ENCODE data around the gene KRTAP10-5. TPM values are rescaled to one million over a fixed set of nuclear protein-coding genes. Genes with fewer than 3 reads are reported as not detected.

KRTAP10-5 gene
- total RNA-seq, 1 experiment from 2014 or later = not detected

DNA sequence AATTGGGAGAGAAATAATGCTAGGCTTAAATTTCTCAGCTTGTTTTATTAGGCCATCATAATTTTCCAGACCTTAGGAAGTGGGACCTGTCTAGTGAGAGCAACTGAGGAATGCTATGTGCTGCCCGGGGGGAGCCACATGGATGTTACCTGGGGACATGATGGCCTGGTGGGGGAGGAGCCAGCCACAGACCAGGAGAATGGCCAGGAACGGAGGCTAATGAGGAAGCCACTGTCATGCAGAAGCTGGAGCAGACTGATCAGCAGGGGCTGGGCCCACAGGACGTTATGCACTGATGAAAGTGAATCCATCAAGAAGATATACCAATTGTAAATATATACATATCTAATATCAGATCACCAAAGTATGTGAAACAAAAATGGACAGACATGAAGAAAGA, 35.8 kb downstream of the KRTAP10-5 start:
- Histone ChIP-seq H3K4me1 (ENCODE audit: control insufficient read depth, insufficient read depth, low read length) (no peaks in the 10 kb centered on the region), H3K9me3 (ENCODE audit: control insufficient read depth, insufficient read depth, low read depth, low read length) (peaks cover 12% of the 10 kb centered on the region; the same call in 1 of the 2 replicates), H3K27ac (ENCODE audit: low read length) (no peak overlapping the region), H3K27me3 (ENCODE audit: control insufficient read depth, insufficient read depth, low read length) (no peaks in the 10 kb centered on the region), H3K36me3 (ENCODE audit: control insufficient read depth, insufficient read depth, low read length) (no peaks in the 10 kb centered on the region), H3K4me3 (ENCODE audit: low read depth in 2 of 2, low read length in 2 of 2) (no peak overlapping the region)
- CTCF ChIA-PET = no interaction called here
- ATAC-seq (no peak), DNase-seq (ENCODE audit: low read depth, low spot score) (no peak)
- in situ Hi-C loops (cut with HindIII; ENCODE audit: low pct_unique_long_range_greater_than_20kb, low sequenced_read_pairs) = no loop called here
- no TSS peak for BruUV-seq (replicated peaks)
- TF ChIP-seq TCF7L2 (IDR thresholded peaks at IDR 0.05; ENCODE audit: low read depth, low read length) = no peak
- POLR2A ChIA-PET = no interaction called here
- intact Hi-C loops (cut with micrococcal nuclease; ENCODE audit: unreplicated experiment) = no loop called here

DNA sequence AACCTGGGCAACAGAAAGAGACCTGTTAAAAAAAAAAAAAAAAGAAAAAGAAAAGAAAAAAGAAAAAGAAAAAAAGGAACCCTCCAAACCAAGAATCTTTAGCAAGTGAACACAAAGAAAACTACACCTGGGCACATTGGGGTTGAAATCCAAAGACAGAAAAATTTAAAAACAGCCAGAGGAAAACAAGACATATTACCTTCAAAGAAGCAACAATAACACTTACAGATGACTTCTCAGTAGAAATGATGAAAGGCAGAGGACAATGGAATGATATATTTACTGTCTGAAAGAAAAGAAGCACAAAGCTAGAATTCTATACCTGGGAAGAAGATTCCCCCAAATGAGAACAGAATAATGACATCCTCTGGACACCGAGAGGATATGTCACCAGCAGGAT, 37.7 kb downstream of the KRTAP10-5 start:
- ChIA-PET POLR2A (no interaction called here), CTCF (no interaction called here)
- in situ Hi-C loops (cut with HindIII; ENCODE audit: low pct_unique_long_range_greater_than_20kb, low sequenced_read_pairs) (no loop called here), intact Hi-C loops (cut with micrococcal nuclease; ENCODE audit: unreplicated experiment) (no loop called here)
- ATAC-seq (no peak), DNase-seq (ENCODE audit: low read depth, low spot score) (no peak)
- Histone ChIP-seq H3K36me3 (ENCODE audit: control insufficient read depth, insufficient read depth, low read length) (no peaks in the 10 kb centered on the region), H3K27ac (ENCODE audit: low read length) (no peak overlapping the region), H3K4me3 (ENCODE audit: low read depth in 2 of 2, low read length in 2 of 2) (no peak overlapping the region), H3K9me3 (ENCODE audit: control insufficient read depth, insufficient read depth, low read depth, low read length) (peaks cover 12% of the 10 kb centered on the region; the same call in 1 of the 2 replicates), H3K4me1 (ENCODE audit: control insufficient read depth, insufficient read depth, low read length) (no peaks in the 10 kb centered on the region), H3K27me3 (ENCODE audit: control insufficient read depth, insufficient read depth, low read length) (no peaks in the 10 kb centered on the region)
- no peak for TF ChIP-seq SIN3A (IDR thresholded peaks at IDR 0.05; ENCODE audit: borderline replicate concordance, insufficient read depth, low read depth, low read length)
- BruUV-seq (replicated peaks) = no TSS peak

DNA sequence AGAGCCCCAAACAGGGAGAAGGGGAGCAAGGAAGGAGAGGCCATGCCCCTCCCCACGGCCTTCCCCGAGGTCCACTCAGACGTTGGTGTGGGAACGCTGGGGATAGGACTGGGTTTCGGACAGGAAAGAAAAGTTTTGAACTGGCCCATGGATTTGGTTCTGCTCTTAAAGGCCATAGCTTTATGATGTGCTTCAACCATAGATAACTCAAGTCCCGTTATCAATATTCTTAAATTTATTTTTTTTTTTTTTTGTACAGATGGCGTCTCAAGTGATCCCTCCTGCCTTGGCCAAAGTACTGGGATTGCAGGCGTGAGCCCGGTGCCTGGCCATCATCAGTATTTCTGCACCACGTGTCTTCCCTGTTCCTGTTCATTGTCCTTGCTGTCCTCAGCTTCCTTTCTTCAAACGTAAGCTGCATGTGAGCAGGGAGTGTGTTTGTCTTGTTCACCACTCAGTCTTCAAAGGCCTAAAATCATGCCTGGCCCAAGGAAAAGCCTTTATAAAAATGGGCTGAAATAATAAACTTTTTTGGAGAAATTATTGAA, 39.6 kb downstream of the KRTAP10-5 start:
- in situ Hi-C loops (cut with HindIII; ENCODE audit: low pct_unique_long_range_greater_than_20kb, low sequenced_read_pairs) = no loop called here
- no peak for DNase-seq (ENCODE audit: low read depth, low spot score)
- Histone ChIP-seq H3K4me3 (ENCODE audit: low read depth in 2 of 2, low read length in 2 of 2) (no peak overlapping the region), H3K9me3 (ENCODE audit: control insufficient read depth, insufficient read depth, low read depth, low read length) (peaks cover 12% of the 10 kb centered on the region; the same call in 1 of the 2 replicates), H3K4me1 (ENCODE audit: control insufficient read depth, insufficient read depth, low read length) (no peaks in the 10 kb centered on the region), H3K27me3 (ENCODE audit: control insufficient read depth, insufficient read depth, low read length) (no peaks in the 10 kb centered on the region), H3K36me3 (ENCODE audit: control insufficient read depth, insufficient read depth, low read length) (no peaks in the 10 kb centered on the region), H3K27ac (ENCODE audit: low read length) (no peak overlapping the region)
- CTCF ChIA-PET = interaction anchor here (0.6 kb wide), 1 partner anchor 376 kb away, joined by 11 read pairs; no protein-coding TSS in a partner anchor
- TF ChIP-seq TCF7L2 (IDR thresholded peaks at IDR 0.05; ENCODE audit: low read depth, low read length) = no peak
- POLR2A ChIA-PET = no interaction called here
- intact Hi-C loops (cut with micrococcal nuclease; ENCODE audit: unreplicated experiment) = no loop called here
- ATAC-seq = no peak
- no TSS peak for BruUV-seq (replicated peaks)

DNA sequence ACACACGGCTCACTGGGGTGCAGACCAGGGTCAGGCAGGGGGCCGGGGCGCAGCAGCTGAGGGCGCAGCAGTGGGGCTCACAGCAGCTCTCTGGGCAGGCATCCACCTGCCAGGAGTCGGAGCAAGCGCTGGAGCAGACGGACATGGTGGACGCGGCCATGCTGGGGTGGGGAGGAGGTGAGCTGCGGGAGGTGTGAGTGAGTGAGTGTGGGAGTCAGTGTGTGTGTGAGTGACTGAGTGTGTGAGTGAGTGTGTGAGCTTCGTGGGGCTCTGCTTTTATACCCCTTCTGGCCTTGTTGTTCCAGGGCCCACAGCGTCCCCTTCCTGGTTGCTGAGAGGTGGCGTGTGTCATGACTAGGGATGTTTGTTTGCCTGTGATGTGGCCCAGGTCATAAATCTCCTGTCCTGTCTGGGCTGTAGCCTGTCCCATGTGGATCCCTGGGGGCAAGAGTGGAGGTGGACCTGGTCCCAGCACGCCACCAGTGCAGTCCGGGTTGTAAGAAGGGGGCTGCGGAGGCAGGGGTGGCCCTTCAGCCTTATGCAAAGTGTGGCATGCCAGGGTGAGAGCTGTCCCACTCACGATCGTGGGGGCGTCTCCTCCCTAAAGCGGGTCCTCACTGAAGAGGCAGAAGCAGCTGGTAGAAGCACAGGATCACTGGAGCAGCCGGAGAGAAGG, 40.3 kb downstream of the KRTAP10-5 start, which contains the start of gene KRTAP10-1:
TSS of gene KRTAP10-1 (minus strand) at position 205 of the 676 bp plus-strand sequence. CDS start at position 160, 45 bp downstream.
- H3K36me3 ChIP-seq (ENCODE audit: control insufficient read depth, insufficient read depth, low read length) = no peaks in the 10 kb centered on the region
- ChIA-PET CTCF (no interaction called here), POLR2A (no interaction called here)
- intact Hi-C loops (cut with micrococcal nuclease; ENCODE audit: unreplicated experiment) (no loop called here), in situ Hi-C loops (cut with HindIII; ENCODE audit: low pct_unique_long_range_greater_than_20kb, low sequenced_read_pairs) (no loop called here)
- H3K4me1 ChIP-seq (ENCODE audit: control insufficient read depth, insufficient read depth, low read length) = no peaks in the 10 kb centered on the region
- no peak within 1 kb of the TSS for H3K4me3 ChIP-seq (ENCODE audit: low read depth in 2 of 2, low read length in 2 of 2)
- TF ChIP-seq, protein P1, sequence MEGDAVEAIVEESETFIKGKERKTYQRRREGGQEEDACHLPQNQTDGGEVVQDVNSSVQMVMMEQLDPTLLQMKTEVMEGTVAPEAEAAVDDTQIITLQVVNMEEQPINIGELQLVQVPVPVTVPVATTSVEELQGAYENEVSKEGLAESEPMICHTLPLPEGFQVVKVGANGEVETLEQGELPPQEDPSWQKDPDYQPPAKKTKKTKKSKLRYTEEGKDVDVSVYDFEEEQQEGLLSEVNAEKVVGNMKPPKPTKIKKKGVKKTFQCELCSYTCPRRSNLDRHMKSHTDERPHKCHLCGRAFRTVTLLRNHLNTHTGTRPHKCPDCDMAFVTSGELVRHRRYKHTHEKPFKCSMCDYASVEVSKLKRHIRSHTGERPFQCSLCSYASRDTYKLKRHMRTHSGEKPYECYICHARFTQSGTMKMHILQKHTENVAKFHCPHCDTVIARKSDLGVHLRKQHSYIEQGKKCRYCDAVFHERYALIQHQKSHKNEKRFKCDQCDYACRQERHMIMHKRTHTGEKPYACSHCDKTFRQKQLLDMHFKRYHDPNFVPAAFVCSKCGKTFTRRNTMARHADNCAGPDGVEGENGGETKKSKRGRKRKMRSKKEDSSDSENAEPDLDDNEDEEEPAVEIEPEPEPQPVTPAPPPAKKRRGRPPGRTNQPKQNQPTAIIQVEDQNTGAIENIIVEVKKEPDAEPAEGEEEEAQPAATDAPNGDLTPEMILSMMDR (IDR thresholded peaks at IDR 0.05) = no peak
- TF ChIP-seq SIN3A (IDR thresholded peaks at IDR 0.05; ENCODE audit: borderline replicate concordance, insufficient read depth, low read depth, low read length) (no peak), POLR2AphosphoS5 (IDR thresholded peaks at IDR 0.05; ENCODE audit: low read depth, low read length) (no peak), TCF7L2 (IDR thresholded peaks at IDR 0.05; ENCODE audit: low read depth, low read length) (no peak)
- TF ChIP-seq, protein P2, sequence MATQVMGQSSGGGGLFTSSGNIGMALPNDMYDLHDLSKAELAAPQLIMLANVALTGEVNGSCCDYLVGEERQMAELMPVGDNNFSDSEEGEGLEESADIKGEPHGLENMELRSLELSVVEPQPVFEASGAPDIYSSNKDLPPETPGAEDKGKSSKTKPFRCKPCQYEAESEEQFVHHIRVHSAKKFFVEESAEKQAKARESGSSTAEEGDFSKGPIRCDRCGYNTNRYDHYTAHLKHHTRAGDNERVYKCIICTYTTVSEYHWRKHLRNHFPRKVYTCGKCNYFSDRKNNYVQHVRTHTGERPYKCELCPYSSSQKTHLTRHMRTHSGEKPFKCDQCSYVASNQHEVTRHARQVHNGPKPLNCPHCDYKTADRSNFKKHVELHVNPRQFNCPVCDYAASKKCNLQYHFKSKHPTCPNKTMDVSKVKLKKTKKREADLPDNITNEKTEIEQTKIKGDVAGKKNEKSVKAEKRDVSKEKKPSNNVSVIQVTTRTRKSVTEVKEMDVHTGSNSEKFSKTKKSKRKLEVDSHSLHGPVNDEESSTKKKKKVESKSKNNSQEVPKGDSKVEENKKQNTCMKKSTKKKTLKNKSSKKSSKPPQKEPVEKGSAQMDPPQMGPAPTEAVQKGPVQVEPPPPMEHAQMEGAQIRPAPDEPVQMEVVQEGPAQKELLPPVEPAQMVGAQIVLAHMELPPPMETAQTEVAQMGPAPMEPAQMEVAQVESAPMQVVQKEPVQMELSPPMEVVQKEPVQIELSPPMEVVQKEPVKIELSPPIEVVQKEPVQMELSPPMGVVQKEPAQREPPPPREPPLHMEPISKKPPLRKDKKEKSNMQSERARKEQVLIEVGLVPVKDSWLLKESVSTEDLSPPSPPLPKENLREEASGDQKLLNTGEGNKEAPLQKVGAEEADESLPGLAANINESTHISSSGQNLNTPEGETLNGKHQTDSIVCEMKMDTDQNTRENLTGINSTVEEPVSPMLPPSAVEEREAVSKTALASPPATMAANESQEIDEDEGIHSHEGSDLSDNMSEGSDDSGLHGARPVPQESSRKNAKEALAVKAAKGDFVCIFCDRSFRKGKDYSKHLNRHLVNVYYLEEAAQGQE (IDR thresholded peaks at IDR 0.05; ENCODE audit: insufficient read depth in 1 of 2, low read depth in 2 of 2, low read length in 1 of 2) = no peak
- ATAC-seq = no peak
- no peak for DNase-seq (ENCODE audit: low read depth, low spot score)
- H3K9me3 ChIP-seq (ENCODE audit: control insufficient read depth, insufficient read depth, low read depth, low read length) = peaks cover 12% of the 10 kb centered on the region; the same call in 1 of the 2 replicates
- no peak within 1 kb of the TSS for H3K27ac ChIP-seq (ENCODE audit: low read length)
- BruUV-seq (replicated peaks) = no TSS peak
- no peaks in the 10 kb centered on the region for H3K27me3 ChIP-seq (ENCODE audit: control insufficient read depth, insufficient read depth, low read length)
